ENCODE data around the gene MAP6. TPM values are rescaled to one million over a fixed set of nuclear protein-coding genes. Genes with fewer than 3 reads are reported as not detected.

The MAP6 gene
- total RNA-seq, 1 experiment from 2014 or later, result 22.8 TPM

DNA sequence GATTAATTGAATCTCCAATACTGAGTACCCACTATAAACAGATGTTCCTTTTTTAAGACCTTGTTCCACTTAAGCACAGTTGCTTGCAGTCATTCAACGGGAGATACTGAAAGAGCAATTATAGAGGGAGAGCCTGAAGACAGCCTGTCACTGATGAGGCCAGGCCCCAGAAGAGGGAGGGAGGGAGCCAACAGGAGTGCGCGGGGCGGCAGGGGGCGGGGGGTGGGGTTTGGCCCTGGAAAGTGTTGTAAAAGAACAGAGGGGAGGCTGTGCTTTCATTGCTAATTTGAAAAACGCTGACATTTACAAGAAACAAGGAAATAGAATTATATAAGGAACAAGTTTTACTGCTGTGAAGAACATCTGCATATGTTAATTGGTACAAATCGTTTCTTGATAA, 53.1 kb downstream of the MAP6 start:
- POLR2A ChIA-PET, result no interaction called here
- no peaks in the 10 kb centered on the region for H3K9me3 ChIP-seq

DNA sequence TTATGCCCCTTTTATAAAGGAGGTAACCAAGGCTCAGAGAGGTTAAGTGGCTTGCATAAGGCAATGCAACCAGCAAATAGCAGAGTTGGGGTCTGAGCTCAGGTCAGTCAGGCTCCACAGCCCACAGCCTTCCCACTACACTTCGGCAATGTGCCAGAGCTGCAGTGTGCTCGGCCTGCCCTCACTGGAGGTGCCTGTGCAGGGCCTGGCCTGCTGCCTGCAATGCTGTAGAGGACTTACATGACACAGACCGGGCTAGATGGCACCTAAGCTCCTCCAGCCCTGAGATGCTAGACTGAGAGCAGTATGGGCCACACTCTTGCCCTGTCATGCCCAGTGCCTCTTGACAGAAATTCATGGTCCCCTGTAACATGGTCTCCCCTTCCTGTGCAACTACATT, 57.0 kb downstream of the MAP6 start:
- Mint-ChIP-seq H3K4me3 (ENCODE audit: unreplicated experiment) (no peak overlapping the region), H3K27ac (ENCODE audit: unreplicated experiment) (no peak overlapping the region), H3K9me3 (ENCODE audit: unreplicated experiment) (no peaks in the 10 kb centered on the region), H3K36me3 (ENCODE audit: insufficient read depth, unreplicated experiment) (no peaks in the 10 kb centered on the region), H3K27me3 (ENCODE audit: insufficient read depth, unreplicated experiment) (no peaks in the 10 kb centered on the region), H3K4me1 (ENCODE audit: low read depth, unreplicated experiment) (no peaks in the 10 kb centered on the region)
- CTCF ChIA-PET, result interaction anchor here (1.4 kb wide), 1 partner anchor 14 kb away, joined by 7 read pairs; no protein-coding TSS in a partner anchor
- no peaks in the 10 kb centered on the region for H3K9me3 ChIP-seq
- intact Hi-C loops (cut with micrococcal nuclease; ENCODE audit: unreplicated experiment), result no loop called here
- H3K4me3 ChIP-seq (ENCODE audit: low read depth, low read length), result no peak overlapping the region
- TF ChIP-seq, protein P1, sequence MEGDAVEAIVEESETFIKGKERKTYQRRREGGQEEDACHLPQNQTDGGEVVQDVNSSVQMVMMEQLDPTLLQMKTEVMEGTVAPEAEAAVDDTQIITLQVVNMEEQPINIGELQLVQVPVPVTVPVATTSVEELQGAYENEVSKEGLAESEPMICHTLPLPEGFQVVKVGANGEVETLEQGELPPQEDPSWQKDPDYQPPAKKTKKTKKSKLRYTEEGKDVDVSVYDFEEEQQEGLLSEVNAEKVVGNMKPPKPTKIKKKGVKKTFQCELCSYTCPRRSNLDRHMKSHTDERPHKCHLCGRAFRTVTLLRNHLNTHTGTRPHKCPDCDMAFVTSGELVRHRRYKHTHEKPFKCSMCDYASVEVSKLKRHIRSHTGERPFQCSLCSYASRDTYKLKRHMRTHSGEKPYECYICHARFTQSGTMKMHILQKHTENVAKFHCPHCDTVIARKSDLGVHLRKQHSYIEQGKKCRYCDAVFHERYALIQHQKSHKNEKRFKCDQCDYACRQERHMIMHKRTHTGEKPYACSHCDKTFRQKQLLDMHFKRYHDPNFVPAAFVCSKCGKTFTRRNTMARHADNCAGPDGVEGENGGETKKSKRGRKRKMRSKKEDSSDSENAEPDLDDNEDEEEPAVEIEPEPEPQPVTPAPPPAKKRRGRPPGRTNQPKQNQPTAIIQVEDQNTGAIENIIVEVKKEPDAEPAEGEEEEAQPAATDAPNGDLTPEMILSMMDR (IDR thresholded peaks at IDR 0.05; ENCODE audit: insufficient read depth in 1 of 2, low read depth in 1 of 2, low read length in 1 of 2, severe bottlenecking in 1 of 2, unreplicated experiment in 1 of 2), result no peak
- POLR2A ChIA-PET, result no interaction called here
- DNase-seq, result no peak
- no peaks in the 10 kb centered on the region for H3K36me3 ChIP-seq (ENCODE audit: control insufficient read depth, insufficient read depth, low read length)
- H3K27me3 ChIP-seq (replicated peaks; ENCODE audit: control insufficient read depth, insufficient read depth, low read length), result no peaks in the 10 kb centered on the region
- no TSS peak for BruUV-seq (replicated peaks)
- H3K4me1 ChIP-seq, result no peaks in the 10 kb centered on the region

More for the DNA sequence above, 53.1 kb downstream of the MAP6 start:
- Mint-ChIP-seq H3K27ac (ENCODE audit: unreplicated experiment) (no peak overlapping the region), H3K36me3 (ENCODE audit: insufficient read depth, unreplicated experiment) (no peaks in the 10 kb centered on the region), H3K27me3 (ENCODE audit: insufficient read depth, unreplicated experiment) (no peaks in the 10 kb centered on the region), H3K9me3 (ENCODE audit: unreplicated experiment) (no peaks in the 10 kb centered on the region), H3K4me3 (ENCODE audit: unreplicated experiment) (no peak overlapping the region), H3K4me1 (ENCODE audit: low read depth, unreplicated experiment) (no peaks in the 10 kb centered on the region)
- CTCF ChIA-PET, result interaction anchor here (0.6 kb wide), 1 partner anchor 17 kb away, joined by 3 read pairs; no protein-coding TSS in a partner anchor
- no peaks in the 10 kb centered on the region for H3K4me1 ChIP-seq
- BruUV-seq (replicated peaks), result no TSS peak
- H3K4me3 ChIP-seq (ENCODE audit: low read depth, low read length), result no peak overlapping the region
- intact Hi-C loops (cut with micrococcal nuclease; ENCODE audit: unreplicated experiment), result no loop called here
- TF ChIP-seq, protein P1 (IDR thresholded peaks at IDR 0.05; ENCODE audit: insufficient read depth in 1 of 2, low read depth in 1 of 2, low read length in 1 of 2, severe bottlenecking in 1 of 2, unreplicated experiment in 1 of 2), result no peak
- DNase-seq, result no peak
- no peaks in the 10 kb centered on the region for H3K36me3 ChIP-seq (ENCODE audit: control insufficient read depth, insufficient read depth, low read length)
- H3K27me3 ChIP-seq (replicated peaks; ENCODE audit: control insufficient read depth, insufficient read depth, low read length), result no peaks in the 10 kb centered on the region

DNA sequence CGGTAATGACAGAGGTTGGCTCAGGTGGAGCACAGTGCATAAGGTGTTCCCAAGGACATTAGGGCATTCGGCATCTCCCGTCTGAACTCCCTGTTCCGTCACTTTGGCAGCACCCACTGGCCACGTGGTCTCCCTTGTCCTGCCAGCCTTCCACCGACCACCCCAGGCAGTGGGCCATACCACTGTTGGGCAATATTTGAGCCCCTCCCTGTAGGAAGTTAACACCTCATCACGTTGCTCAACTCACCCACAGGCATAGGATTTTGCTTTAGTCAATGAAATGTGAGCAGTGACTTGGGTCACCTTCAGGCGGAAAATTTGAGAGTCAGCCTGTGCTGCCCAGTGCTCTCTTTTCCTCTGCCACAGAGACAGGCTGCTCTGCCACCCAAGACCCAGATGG, 62.7 kb downstream of the MAP6 start:
- no peaks in the 10 kb centered on the region for H3K4me1 Mint-ChIP-seq (ENCODE audit: low read depth, unreplicated experiment)
- intact Hi-C loops (cut with micrococcal nuclease; ENCODE audit: unreplicated experiment), result no loop called here
- no peaks in the 10 kb centered on the region for H3K27me3 Mint-ChIP-seq (ENCODE audit: insufficient read depth, unreplicated experiment)
- no peak overlapping the region for H3K27ac Mint-ChIP-seq (ENCODE audit: unreplicated experiment)
- TF ChIP-seq, protein P1 (IDR thresholded peaks at IDR 0.05; ENCODE audit: insufficient read depth in 1 of 2, low read depth in 1 of 2, low read length in 1 of 2, severe bottlenecking in 1 of 2, unreplicated experiment in 1 of 2), result no peak
- H3K4me3 Mint-ChIP-seq (ENCODE audit: unreplicated experiment), result no peak overlapping the region
- Histone ChIP-seq H3K4me1 (no peaks in the 10 kb centered on the region), H3K4me3 (ENCODE audit: low read depth, low read length) (no peak overlapping the region), H3K36me3 (ENCODE audit: control insufficient read depth, insufficient read depth, low read length) (no peaks in the 10 kb centered on the region), H3K27me3 (replicated peaks; ENCODE audit: control insufficient read depth, insufficient read depth, low read length) (no peaks in the 10 kb centered on the region), H3K9me3 (no peaks in the 10 kb centered on the region)
- no peak for DNase-seq
- H3K36me3 Mint-ChIP-seq (ENCODE audit: insufficient read depth, unreplicated experiment), result no peaks in the 10 kb centered on the region
- CTCF ChIA-PET, result interaction anchor here (1.1 kb wide), 1 partner anchor 8 kb away, joined by 4 read pairs; no protein-coding TSS in a partner anchor
- no TSS peak for BruUV-seq (replicated peaks)
- no peaks in the 10 kb centered on the region for H3K9me3 Mint-ChIP-seq (ENCODE audit: unreplicated experiment)
- POLR2A ChIA-PET, result no interaction called here

Measured in Caco-2 (cell line).